HUES6 (cell line): ENCODE data around the gene DIAPH1.

Experiments
- H3K27ac ChIP-seq: 2 replicates; pipeline ENCODE4 v1.7.0; 2013; ENCODE audit warnings: low read depth, mild to moderate bottlenecking, low read length, inconsistent platforms
- H3K27me3 ChIP-seq: 2 replicates; pipeline ENCODE4 v1.6.1; 2013; ENCODE audit warnings: low read length; ENCODE audit not compliant: control insufficient read depth, insufficient read depth
- H3K36me3 ChIP-seq: 2 replicates; pipeline ENCODE4 v1.6.1; 2013; ENCODE audit warnings: low read length; ENCODE audit not compliant: control insufficient read depth, insufficient read depth
- H3K4me1 ChIP-seq: 2 replicates; pipeline ENCODE4 v1.6.1; 2013; ENCODE audit warnings: low read length; ENCODE audit not compliant: control insufficient read depth, insufficient read depth
- H3K4me3 ChIP-seq: 2 replicates; pipeline ENCODE4 v1.5.1; 2013; ENCODE audit warnings: low read depth, low read length
- H3K9ac ChIP-seq: one replicate; pipeline ENCODE4 v1.6.1; 2013; ENCODE audit warnings: mild to moderate bottlenecking, low read length
- H3K9me3 ChIP-seq: 2 replicates; pipeline ENCODE4 v1.6.1; 2013; ENCODE audit warnings: low read depth, low read length; ENCODE audit not compliant: control insufficient read depth, insufficient read depth

The DIAPH1 gene

DNA sequence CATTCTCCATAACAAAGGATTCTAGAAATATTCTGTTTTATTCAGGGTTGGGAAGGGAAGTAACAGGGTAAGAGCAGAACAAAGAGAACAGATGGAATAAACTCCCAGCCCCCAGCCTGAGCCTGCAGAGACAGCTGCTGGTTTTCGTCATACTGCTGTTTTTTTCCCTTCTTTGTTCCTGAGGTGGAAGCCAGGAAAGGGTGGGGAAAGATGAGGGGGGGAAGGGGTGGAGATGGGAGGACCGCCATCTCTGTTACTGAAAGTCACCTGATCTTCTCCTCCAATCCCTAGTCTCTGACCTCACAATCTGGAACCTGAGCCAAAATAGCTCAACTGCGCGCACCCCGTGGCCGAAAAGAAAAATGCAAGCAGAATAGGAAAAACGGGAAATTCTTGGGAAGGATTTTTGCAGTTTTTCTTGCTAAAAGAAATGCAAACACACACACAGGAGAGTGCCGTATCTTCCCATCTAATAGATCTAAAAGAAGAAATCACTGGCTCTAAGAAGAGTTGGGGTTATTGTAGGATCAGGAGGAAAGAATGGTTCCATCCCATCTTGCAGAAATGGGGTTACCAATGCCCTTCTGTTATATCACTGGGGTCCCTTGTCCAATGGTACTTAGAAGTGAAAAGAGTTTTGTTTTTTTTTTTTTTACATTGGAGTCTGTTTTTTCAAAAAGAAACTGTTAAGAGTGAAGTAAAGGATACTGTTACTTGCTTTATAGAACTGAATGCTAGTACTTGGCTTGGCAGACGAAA, 57.9 kb downstream of the DIAPH1 start:
- Histone ChIP-seq H3K27ac (peak overlapping the region; percentile 93), H3K36me3 (peaks cover 24% of the 10 kb centered on the region), H3K9ac (peak overlapping the region; percentile 77), H3K4me3 (peak overlapping the region; percentile 37), H3K9me3 (no peaks in the 10 kb centered on the region), H3K27me3 (no peaks in the 10 kb centered on the region), H3K4me1 (peaks cover 33% of the 10 kb centered on the region)

DNA sequence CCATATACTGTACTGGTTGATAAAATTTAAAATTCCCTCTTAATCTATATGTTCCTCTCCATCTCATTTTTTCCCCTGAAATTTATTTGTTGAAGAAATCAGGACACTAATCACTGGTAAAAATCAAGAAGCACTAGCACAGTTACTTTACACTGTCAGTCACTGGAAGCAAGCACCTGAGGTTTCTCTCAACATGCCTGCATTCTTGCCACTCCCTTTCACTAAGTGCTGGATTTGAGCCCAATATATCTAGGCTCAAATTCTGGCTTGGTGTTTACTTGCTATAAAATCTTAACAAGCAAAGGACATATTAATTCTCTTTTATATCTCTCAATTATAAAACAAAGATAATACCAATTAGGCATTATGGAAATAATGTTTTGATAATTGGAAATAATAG, 58.6 kb downstream of the DIAPH1 start:
- Histone ChIP-seq H3K27me3 (no peaks in the 10 kb centered on the region), H3K27ac (peak overlapping the region; percentile 93), H3K9ac (peak overlapping the region; percentile 77), H3K4me1 (peaks cover 33% of the 10 kb centered on the region), H3K36me3 (peaks cover 25% of the 10 kb centered on the region), H3K9me3 (no peaks in the 10 kb centered on the region), H3K4me3 (peak overlapping the region; percentile 37)

DNA sequence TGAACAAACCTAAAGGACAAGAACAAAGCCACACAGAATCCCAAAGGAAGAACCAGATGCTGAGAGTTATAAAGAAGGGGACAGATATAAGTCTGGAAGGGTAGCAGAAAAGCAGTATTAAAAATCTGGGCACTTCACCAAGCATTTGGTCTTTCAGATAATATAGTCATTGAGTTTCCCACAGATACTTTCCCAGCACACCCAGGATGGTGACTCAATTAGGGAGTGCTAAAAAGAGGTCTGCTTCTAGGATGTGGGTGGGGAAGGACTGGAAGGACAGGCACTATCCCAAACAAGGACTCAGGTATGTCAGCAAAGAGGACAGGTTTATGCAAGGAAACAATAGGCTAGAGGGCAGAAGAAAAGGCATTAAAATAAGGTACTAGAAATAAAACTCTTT, 59.3 kb downstream of the DIAPH1 start:
- no peaks in the 10 kb centered on the region for H3K27me3 ChIP-seq
- peaks cover 32% of the 10 kb centered on the region for H3K4me1 ChIP-seq
- H3K27ac ChIP-seq = peak overlapping the region; percentile 93; the same call in 1 of the 2 replicates
- H3K4me3 ChIP-seq = no peak overlapping the region
- no peaks in the 10 kb centered on the region for H3K9me3 ChIP-seq
- H3K9ac ChIP-seq = no peak overlapping the region
- peaks cover 30% of the 10 kb centered on the region for H3K36me3 ChIP-seq

DNA sequence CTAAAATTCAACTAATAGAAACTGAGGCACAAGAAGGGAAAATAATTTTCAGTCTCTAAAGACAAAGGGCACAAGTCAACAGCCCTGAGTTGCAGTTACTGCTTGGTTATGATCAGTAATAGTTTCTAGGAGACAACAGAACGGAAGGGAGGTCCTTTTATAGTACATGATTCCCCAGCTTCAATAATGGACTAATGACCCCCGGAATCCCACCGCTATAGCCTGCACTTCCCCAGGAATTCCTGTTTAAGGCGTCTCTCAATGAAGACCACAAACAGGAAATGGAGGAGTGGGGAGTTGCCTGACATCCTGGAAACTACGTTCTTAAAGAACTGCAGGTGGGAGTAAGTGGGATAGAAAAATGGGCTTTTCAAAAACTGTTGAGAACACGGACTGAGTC, 60.6 kb downstream of the DIAPH1 start:
- Histone ChIP-seq H3K4me3 (no peak overlapping the region), H3K9ac (peak overlapping the region; percentile 21)

DNA sequence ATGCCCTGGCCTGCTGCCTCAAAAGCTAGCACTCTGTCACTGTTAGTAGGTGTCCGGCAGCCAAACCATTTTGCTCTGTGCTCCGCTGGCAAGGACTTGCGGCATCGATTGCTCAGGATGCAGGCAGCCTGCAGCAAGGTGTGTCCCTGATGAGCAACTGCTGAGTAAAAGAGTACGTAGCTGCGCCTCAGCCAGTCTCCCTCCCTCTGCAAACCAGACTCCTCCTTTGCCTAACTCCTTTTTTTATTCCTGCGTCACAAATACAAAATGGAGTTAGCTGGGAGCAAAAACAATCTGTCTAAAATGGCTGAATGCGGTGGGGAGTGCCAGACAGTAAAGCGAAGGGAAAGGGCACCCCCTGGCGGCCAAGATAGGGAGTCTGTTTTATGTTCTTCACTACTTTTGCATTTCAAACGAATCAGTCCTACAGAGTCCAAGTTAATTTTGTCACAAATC, 61.1 kb downstream of the DIAPH1 start:
- no peaks in the 10 kb centered on the region for H3K27me3 ChIP-seq
- H3K4me1 ChIP-seq = peaks cover 30% of the 10 kb centered on the region
- H3K36me3 ChIP-seq = peaks cover 18% of the 10 kb centered on the region
- H3K4me3 ChIP-seq = peak overlapping the region; percentile 49
- H3K9me3 ChIP-seq = no peaks in the 10 kb centered on the region
- H3K9ac ChIP-seq = peak overlapping the region; percentile 82
- H3K27ac ChIP-seq = peak overlapping the region; percentile 80

More for the DNA sequence above, 60.6 kb downstream of the DIAPH1 start:
- Histone ChIP-seq H3K9me3 (no peaks in the 10 kb centered on the region), H3K36me3 (peaks cover 22% of the 10 kb centered on the region), H3K27ac (peak overlapping the region; percentile 46), H3K4me1 (peaks cover 30% of the 10 kb centered on the region), H3K27me3 (no peaks in the 10 kb centered on the region)

DNA sequence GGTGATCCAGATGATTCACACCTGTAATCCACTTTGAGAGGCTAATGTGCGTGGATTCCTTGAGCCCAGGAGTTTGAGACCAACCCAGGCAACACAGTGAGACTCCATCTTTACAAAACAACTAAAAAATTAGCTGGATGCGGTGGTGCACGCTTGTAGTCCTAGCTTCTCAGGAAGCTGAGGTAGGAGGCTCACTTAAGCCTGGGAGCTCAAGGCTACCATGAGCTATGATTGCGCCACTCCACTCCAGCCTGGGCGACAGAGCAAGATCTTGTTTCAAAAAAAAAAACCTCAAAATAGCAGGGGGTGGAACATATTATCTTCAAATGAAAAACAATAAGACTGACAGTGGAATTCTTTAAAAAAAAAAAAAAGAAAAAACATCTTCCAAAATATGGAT, 70.9 kb downstream of the DIAPH1 start:
- H3K36me3 ChIP-seq = peaks cover 58% of the 10 kb centered on the region
- H3K9me3 ChIP-seq = peaks cover 16% of the 10 kb centered on the region
- H3K4me3 ChIP-seq = no peak overlapping the region
- H3K27me3 ChIP-seq = no peaks in the 10 kb centered on the region
- no peak overlapping the region for H3K27ac ChIP-seq
- H3K9ac ChIP-seq = no peak overlapping the region
- H3K4me1 ChIP-seq = no peaks in the 10 kb centered on the region; the same call in 1 of the 2 replicates

DNA sequence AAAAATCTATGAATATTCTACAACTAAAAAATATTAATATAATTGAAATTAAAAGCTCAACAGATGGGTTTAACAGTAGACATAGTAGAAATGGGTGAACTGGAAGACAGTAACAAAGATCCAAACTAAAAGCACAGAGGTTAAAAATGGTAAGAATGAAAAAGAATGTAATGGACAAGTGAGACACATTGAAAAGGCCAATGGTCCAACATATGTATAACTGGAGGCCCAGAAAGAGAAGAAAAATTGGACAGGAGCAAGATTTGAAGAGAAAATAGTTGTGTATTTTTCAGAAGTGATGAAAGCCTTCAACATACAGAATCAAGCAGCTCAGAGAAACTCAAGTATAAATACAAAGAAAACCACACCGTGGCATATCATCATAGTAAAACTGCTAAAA, 71.3 kb downstream of the DIAPH1 start:
- H3K27ac ChIP-seq = no peak overlapping the region
- H3K9ac ChIP-seq = no peak overlapping the region
- H3K27me3 ChIP-seq = no peaks in the 10 kb centered on the region
- no peak overlapping the region for H3K4me3 ChIP-seq
- H3K9me3 ChIP-seq = peaks cover 16% of the 10 kb centered on the region
- H3K4me1 ChIP-seq = no peaks in the 10 kb centered on the region; the same call in 1 of the 2 replicates
- H3K36me3 ChIP-seq = peaks cover 55% of the 10 kb centered on the region

DNA sequence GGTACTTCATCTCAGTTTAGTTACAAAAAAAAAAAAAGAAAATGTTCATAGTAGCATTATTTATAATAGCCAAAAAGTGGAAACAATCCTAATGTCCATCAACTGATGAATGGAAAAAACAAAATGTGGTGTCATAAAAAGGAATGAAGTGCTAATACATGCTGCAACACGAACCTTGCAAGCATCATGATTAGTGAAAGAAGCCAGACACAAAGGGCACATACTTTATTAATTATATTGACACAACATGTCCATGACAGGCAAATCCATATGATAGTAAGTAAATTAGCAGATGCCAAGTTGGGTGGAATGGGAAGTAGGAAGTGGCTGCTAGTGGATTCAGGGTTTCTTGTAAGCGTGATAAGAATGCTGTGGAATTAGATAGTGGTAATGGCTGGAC, 75.7 kb downstream of the DIAPH1 start:
- Histone ChIP-seq H3K4me3 (no peak overlapping the region), H3K9me3 (peaks cover 7% of the 10 kb centered on the region), H3K4me1 (no peaks in the 10 kb centered on the region), H3K9ac (no peak overlapping the region), H3K27me3 (no peaks in the 10 kb centered on the region), H3K36me3 (peaks cover 30% of the 10 kb centered on the region), H3K27ac (no peak overlapping the region)

DNA sequence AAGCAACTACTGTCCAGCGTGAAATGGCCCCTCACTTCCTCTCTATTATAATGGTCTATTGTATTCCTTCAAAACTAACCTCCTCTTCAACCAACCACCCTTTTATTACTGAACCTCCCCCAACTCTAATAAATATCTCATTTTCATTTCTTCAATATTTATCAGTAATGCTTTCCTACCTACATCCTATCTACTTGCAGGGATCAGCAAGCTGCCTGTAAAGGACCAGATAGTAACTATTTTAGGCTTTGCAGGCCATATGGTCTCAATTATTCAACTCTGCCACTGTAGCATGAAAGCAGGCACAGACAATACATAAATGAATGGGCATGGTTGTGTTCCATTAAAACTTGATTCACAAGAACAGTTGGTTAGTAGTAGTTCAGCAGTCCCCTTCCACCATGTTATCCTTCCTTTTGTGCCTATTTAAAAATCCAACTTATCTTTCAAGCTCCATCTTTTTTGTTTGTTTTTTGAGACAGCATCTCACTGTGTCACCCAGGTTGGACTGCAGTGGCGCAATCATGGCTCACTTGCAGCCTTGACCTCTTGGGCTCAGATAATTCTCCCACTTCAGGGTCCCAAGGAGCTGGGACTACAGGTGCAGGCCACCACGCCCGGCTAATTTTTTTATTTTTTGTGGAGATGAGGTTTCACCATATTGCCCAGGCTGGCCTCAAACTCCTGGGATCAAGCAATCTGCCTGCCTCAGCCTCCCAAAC, 84.1 kb downstream of the DIAPH1 start:
- peaks cover 40% of the 10 kb centered on the region for H3K36me3 ChIP-seq
- no peaks in the 10 kb centered on the region for H3K9me3 ChIP-seq
- H3K9ac ChIP-seq = no peak overlapping the region

DNA sequence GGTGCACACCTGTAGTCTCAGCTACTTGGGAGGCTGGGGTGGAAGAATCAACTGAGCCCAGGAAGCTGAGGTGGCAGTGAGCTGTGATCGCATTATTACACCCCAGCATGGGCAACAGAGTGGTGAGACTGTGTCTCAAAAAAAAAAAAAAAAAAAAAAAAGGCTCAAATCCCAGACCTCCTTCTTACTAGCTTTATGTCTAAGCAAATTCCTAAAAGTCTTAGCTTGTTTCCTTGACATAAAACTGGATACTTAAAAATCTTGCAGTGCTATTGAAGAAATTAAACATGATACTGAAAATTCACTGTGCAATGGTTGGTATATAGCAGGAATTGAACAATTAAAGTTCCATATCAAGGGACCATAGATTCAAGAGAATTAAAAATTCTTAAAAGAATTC, 84.9 kb downstream of the DIAPH1 start:
- Histone ChIP-seq H3K4me1 (no peaks in the 10 kb centered on the region), H3K27ac (no peak overlapping the region), H3K27me3 (no peaks in the 10 kb centered on the region), H3K9me3 (no peaks in the 10 kb centered on the region), H3K9ac (no peak overlapping the region), H3K4me3 (no peak overlapping the region), H3K36me3 (peaks cover 47% of the 10 kb centered on the region)

More for the DNA sequence above, 84.1 kb downstream of the DIAPH1 start:
- Histone ChIP-seq H3K27ac (no peak overlapping the region), H3K27me3 (no peaks in the 10 kb centered on the region), H3K4me3 (no peak overlapping the region), H3K4me1 (no peaks in the 10 kb centered on the region)

DNA sequence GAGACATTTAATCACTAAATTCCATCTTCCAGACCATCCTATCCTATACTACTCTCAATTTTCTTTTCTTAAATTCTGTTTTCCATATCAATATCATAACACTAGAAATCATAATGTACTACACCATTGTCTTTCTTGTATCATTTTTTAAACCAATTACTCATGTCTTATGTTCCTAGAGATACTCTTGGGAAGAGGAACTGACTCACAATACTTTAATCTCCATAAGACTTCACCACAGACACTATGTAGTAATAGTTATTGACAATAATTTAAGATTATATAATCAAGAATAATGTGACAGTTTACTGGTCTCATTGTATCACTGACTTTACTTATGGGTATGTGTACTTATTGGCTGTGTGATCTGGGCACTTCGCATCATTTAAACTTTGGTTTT, 86.1 kb downstream of the DIAPH1 start:
- H3K27me3 ChIP-seq = no peaks in the 10 kb centered on the region
- H3K4me3 ChIP-seq = no peak overlapping the region
- H3K4me1 ChIP-seq = no peaks in the 10 kb centered on the region
- no peaks in the 10 kb centered on the region for H3K9me3 ChIP-seq
- H3K27ac ChIP-seq = no peak overlapping the region
- H3K9ac ChIP-seq = no peak overlapping the region
- peaks cover 58% of the 10 kb centered on the region for H3K36me3 ChIP-seq
